Esophagus muscularis mucosa (tissue), 4 donors: ENCODE measurements around the gene TMEM135. TPM values are rescaled to one million over a fixed set of nuclear protein-coding genes. Genes with fewer than 3 reads are reported as not detected.

Experiments
- DNase-seq: peaks from one replicate; pipeline ENCODE4 v3.0.0-alpha.2; 2017; ENCODE audit errors: extremely low spot score
- H3K27ac ChIP-seq, 4 donors: fragments of 200-600 bp; sonication (generic); replicated peaks in 1 of 4; 1 replicate in 3 of 4; 2 replicates in 1 of 4; pipeline ENCODE4 v1.5.1; 2016 to 2019; ENCODE audit warnings: mild to moderate bottlenecking in 1 of 4
- H3K27me3 ChIP-seq, 4 donors: fragments of 200-600 bp; sonication (generic); one replicate each; pipeline versions ENCODE4 v1.5.1 to v1.6.0; 2016 to 2019
- H3K36me3 ChIP-seq, 4 donors: fragments of 200-600 bp; sonication (generic); one replicate each; pipeline ENCODE4 v1.5.1; 2016 to 2019
- H3K4me1 ChIP-seq, 4 donors: fragments of 200-600 bp; sonication (generic); one replicate each; pipeline ENCODE4 v1.5.1; 2016 to 2019
- H3K4me3 ChIP-seq, 4 donors: fragments of 200-600 bp; sonication (generic); 1 replicate in 2 of 4; 2 replicates in 2 of 4; pipeline ENCODE4 v1.5.1; 2016 to 2019; ENCODE audit warnings: mild to moderate bottlenecking in 4 of 4, moderate library complexity in 1 of 4
- H3K9me3 ChIP-seq, 4 donors: fragments of 200-600 bp; sonication (generic); 1 replicate in 3 of 4; 2 replicates in 1 of 4; pipeline ENCODE4 v1.5.1; 2016 to 2019
- EP300 ChIP-seq: sonication (generic); formaldehyde crosslinking; IDR thresholded peaks from one replicate; pipeline ENCODE4 v1.6.1; 2017; ENCODE audit warnings: antibody characterized with exemption
- POLR2A ChIP-seq: fragments of 450-650 bp; IDR thresholded peaks from one replicate; pipeline ENCODE4 v1.6.1; 2017; ENCODE audit warnings: antibody characterized with exemption, moderate library complexity, mild to moderate bottlenecking, low read depth
- POLR2AphosphoS5 ChIP-seq, 2 donors: sonication (generic); formaldehyde crosslinking; IDR thresholded peaks; one replicate each; pipeline ENCODE4 v1.6.1; 2017; ENCODE audit warnings: antibody characterized with exemption in 2 of 2
- WGBS: methylation state at CpG from one replicate; pipeline ENCODE4 v1.1.5; 2018; 5-methylcytosine and 5-hydroxymethylcytosine counted together
- intact Hi-C: fragments of 100-400 bp; cut with DNase I; formaldehyde crosslinking; loops from one replicate; pipeline ENCODE4 v1.15.1; 2023
- total RNA-seq, 4 donors: library from RNA; depleted of rRNA; stranded (reverse); fragments of >200 nt; gene quantifications; one replicate each; pipeline versions ENCODE4 v1.1.0 to v1.2.1, GENCODE V29; 2016
- TF ChIP-seq, protein P1 (sequence below), 3 experiments: fragments of 200-600 bp in 2 of 3; fragments of 450-650 bp in 1 of 3; sonication (generic) in 2 of 3; IDR thresholded peaks; one replicate each; pipeline ENCODE4 v1.5.1; 2017 to 2019; ENCODE audit warnings: antibody characterized with exemption in 3 of 3, mild to moderate bottlenecking in 2 of 3, moderate library complexity in 1 of 3

TMEM135 gene
- total RNA-seq, 4 donors from 2014 or later, result 11.6 to 19.5 (median 14.9) TPM

DNA sequence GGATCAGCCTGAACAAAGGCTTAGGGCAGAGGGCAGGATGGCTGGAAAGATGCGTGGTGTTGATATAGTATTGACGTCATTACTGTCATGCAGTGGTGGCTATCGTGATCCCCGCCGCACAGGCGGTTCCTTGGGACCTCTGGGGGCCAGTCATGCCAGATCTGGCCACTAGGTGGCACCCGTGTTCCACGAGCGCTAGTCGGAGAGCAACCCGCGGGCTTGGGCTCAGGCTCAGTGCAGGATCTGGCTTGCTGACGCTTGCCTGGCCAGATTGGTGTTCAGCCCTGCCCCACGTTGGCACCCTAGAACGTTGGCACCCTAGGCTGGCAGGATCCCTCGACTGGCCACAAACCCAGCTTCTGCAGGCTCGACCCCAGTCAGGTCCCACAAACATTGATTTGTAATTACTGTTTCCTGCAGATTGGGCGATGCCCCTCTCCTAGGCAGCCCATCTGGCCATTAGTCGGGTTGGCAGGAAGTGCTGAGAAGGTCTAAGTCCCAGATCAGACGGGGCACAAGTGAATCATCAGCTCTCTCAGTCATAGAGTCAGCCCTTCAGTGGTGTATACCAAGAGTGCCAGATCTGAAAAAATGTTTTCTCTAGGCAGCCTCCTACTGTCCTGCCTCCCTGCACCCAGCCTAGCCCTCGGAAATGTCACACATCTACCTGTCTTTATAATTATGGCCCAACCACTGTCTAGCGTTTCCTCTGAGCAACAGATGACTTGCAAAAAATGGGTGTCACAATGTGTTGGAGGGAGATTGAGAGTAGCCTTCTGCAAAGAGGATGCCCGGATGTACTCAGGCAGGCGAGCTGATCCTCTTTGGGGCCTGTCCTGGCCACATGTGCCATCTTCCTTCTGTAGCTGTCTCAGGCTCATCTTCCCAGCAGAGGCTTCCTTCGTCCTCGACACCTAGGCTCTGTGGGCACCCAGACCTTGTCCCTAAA is 315.3 kb downstream of the TMEM135 start:
- TF ChIP-seq EP300 (no peak), POLR2AphosphoS5 (IDR thresholded peaks at IDR 0.05) (peak in 1 of 2 donors; percentile 23)
- TF ChIP-seq, protein P1, sequence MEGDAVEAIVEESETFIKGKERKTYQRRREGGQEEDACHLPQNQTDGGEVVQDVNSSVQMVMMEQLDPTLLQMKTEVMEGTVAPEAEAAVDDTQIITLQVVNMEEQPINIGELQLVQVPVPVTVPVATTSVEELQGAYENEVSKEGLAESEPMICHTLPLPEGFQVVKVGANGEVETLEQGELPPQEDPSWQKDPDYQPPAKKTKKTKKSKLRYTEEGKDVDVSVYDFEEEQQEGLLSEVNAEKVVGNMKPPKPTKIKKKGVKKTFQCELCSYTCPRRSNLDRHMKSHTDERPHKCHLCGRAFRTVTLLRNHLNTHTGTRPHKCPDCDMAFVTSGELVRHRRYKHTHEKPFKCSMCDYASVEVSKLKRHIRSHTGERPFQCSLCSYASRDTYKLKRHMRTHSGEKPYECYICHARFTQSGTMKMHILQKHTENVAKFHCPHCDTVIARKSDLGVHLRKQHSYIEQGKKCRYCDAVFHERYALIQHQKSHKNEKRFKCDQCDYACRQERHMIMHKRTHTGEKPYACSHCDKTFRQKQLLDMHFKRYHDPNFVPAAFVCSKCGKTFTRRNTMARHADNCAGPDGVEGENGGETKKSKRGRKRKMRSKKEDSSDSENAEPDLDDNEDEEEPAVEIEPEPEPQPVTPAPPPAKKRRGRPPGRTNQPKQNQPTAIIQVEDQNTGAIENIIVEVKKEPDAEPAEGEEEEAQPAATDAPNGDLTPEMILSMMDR (IDR thresholded peaks at IDR 0.05), result peak in 2 of 3 experiments; percentile 96 to 99
- Histone ChIP-seq H3K9me3 (no peaks in the 10 kb centered on the region), H3K27me3 (no peaks in the 10 kb centered on the region), H3K36me3 (no peaks in the 10 kb centered on the region), H3K4me1 (peaks cover 15 to 32% (median 23%) of the 10 kb centered on the region in 4 donors), H3K4me3 (no peak overlapping the region), H3K27ac (no peak overlapping the region)
- 41% methylated on average over 12 of the region's 26 CpGs for WGBS
- DNase-seq, result no peak
- intact Hi-C loops, result loop anchor here (10.0 kb wide), 1 partner anchor 1202 kb away; no protein-coding TSS in a partner anchor

DNA sequence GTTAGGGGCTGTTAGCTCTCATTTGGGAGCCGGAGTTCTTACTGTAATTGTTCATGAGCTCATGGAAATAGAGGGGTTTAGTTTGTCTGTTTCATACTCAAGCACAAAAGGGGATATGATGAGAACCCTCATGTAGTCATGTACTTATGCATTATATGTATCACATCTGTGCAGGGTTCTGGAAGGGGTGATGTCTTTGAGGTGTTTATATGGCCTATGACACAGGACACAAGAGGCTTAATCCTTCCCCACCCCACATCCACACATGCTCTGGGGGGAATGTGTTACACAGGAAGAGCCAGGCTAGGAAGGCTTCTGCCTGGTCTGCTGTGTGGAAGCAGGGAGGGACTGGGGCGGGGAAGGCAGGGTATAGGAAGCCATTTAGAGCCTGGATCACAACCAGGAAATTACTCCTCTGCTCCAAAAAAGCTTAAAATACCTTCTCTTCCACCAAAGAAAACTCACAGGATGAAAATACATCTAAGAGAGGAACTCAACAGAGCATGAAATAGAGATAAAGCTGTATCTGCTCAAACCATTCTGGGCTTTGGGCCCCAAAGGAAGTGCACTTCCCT is 316.1 kb downstream of the TMEM135 start:
- Histone ChIP-seq H3K4me1 (peaks cover 15 to 32% (median 23%) of the 10 kb centered on the region in 4 donors), H3K27ac (no peak overlapping the region)
- TF ChIP-seq, protein P1 (IDR thresholded peaks at IDR 0.05), result no peak
- no peak for TF ChIP-seq EP300
- no peak for TF ChIP-seq POLR2AphosphoS5 (IDR thresholded peaks at IDR 0.05)

DNA sequence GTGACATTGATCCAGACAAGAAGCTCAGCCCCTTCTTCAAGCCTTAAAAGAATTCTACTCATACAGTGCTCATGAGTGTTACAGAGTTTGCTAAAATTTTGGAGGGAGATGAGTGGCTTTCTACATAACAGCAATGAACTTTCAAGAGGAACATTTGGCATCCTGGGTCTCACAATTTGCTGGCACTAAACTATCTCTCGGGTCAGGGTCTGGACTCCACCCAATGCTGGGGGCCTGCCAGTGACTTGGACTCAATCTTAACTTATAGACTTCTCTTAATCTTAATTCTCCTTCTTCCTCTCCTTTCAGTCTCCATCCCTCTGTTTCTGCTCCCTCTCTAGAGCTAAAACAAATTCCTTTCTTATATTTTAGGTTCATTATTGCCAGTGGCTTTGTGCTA is 317.9 kb downstream of the TMEM135 start:
- H3K4me1 ChIP-seq, result peaks cover 15 to 32% (median 23%) of the 10 kb centered on the region in 4 donors
- TF ChIP-seq POLR2AphosphoS5 (IDR thresholded peaks at IDR 0.05), result no peak
- TF ChIP-seq EP300, result no peak
- TF ChIP-seq POLR2A, result no peak
- TF ChIP-seq, protein P1 (IDR thresholded peaks at IDR 0.05), result no peak
- peak overlapping the region in 1 of 4 donors; percentile 6 for H3K27ac ChIP-seq
- H3K4me3 ChIP-seq, result no peak overlapping the region
- no peaks in the 10 kb centered on the region for H3K9me3 ChIP-seq
- 64% methylated on average over 1 of the region's 1 CpG for WGBS
- intact Hi-C loops, result loop anchor here (1.0 to 10.0 kb wide), 2 partner anchors 65 to 1199 kb away; no protein-coding TSS in a partner anchor
- no peaks in the 10 kb centered on the region for H3K36me3 ChIP-seq
- no peak for DNase-seq
- H3K27me3 ChIP-seq, result no peaks in the 10 kb centered on the region

More for the DNA sequence above, 316.1 kb downstream of the TMEM135 start:
- no peaks in the 10 kb centered on the region for H3K9me3 ChIP-seq
- DNase-seq, result no peak
- 81% methylated on average over 2 of the region's 2 CpGs for WGBS
- H3K27me3 ChIP-seq, result no peaks in the 10 kb centered on the region
- intact Hi-C loops, result loop anchor here (10.0 kb wide), 1 partner anchor 1201 kb away; no protein-coding TSS in a partner anchor
- no peaks in the 10 kb centered on the region for H3K36me3 ChIP-seq
- no peak overlapping the region for H3K4me3 ChIP-seq

DNA sequence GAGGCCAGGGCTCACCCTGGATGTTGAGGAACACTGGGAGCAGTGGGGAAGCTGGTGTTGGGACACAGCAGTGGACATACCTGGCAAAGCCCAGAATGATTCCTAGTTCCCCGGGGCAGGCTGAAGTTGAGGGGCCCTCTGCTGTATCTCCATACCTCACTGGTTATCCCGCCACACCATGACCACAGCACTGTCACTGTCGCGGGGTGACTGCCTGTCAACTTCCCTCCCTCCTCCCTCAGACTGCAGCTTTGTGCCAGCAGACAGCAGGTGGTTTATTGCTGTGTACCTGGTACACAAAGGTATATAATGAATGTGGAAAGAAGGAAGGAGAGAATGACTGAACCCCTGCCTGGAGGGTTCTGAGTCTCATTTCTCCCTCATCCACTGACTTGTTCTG is 318.7 kb downstream of the TMEM135 start:
- H3K36me3 ChIP-seq, result no peaks in the 10 kb centered on the region
- 95% methylated on average over 4 of the region's 4 CpGs for WGBS
- no peaks in the 10 kb centered on the region for H3K9me3 ChIP-seq
- H3K27ac ChIP-seq, result no peak overlapping the region
- intact Hi-C loops, result loop anchor here (10.0 kb wide), 1 partner anchor 1198 kb away; no protein-coding TSS in a partner anchor
- no peak for DNase-seq
- TF ChIP-seq EP300, result no peak
- TF ChIP-seq POLR2A, result no peak
- TF ChIP-seq, protein P1 (IDR thresholded peaks at IDR 0.05), result no peak
- TF ChIP-seq POLR2AphosphoS5 (IDR thresholded peaks at IDR 0.05), result no peak
- no peaks in the 10 kb centered on the region for H3K27me3 ChIP-seq
- peaks cover 15 to 32% (median 23%) of the 10 kb centered on the region in 4 donors for H3K4me1 ChIP-seq
- no peak overlapping the region for H3K4me3 ChIP-seq
